ENCODE results near the gene DHRSX.
"Not testable (repeated sequence)": the region's sequence is repeated elsewhere in the genome, so short reads cannot be mapped to it uniquely, and the experiment has no call there.

Gene DHRSX

GRCh38 chrX:2487366-2487765, 13.4 kb downstream of the DHRSX start:
- no peak for TF ChIP-seq CTCF (IDR thresholded peaks at IDR 0.05; ENCODE audit: borderline replicate concordance, insufficient read depth, low read depth, low read length)
- H3K4me3 ChIP-seq (ENCODE audit: low read depth, low read length) = no peak overlapping the region

- H3K4me3 ChIP-seq (ENCODE audit: low read depth, low read length) = no peak overlapping the region
- no peak for TF ChIP-seq CTCF (IDR thresholded peaks at IDR 0.05; ENCODE audit: borderline replicate concordance, insufficient read depth, low read depth, low read length)
Measured at GRCh38 chrX:2486476-2487133, 14.2 kb downstream of the DHRSX start.

- TF ChIP-seq CTCF (IDR thresholded peaks at IDR 0.05; ENCODE audit: borderline replicate concordance, insufficient read depth, low read depth, low read length) = no peak
Measured at GRCh38 chrX:2485789-2486345, 14.9 kb downstream of the DHRSX start.

GRCh38 chrX:2484721-2485648, 15.8 kb downstream of the DHRSX start:
- no peak overlapping the region for H3K4me3 ChIP-seq (ENCODE audit: low read depth, low read length)
- no peak for TF ChIP-seq CTCF (IDR thresholded peaks at IDR 0.05; ENCODE audit: borderline replicate concordance, insufficient read depth, low read depth, low read length)

More at GRCh38 chrX:2485789-2486345, 14.9 kb downstream of the DHRSX start:
- H3K4me3 ChIP-seq (ENCODE audit: low read depth, low read length) = no peak overlapping the region

GRCh38 chrX:2484256-2484655, 16.5 kb downstream of the DHRSX start:
- TF ChIP-seq CTCF (IDR thresholded peaks at IDR 0.05; ENCODE audit: borderline replicate concordance, insufficient read depth, low read depth, low read length) = no peak
- no peak overlapping the region for H3K4me3 ChIP-seq (ENCODE audit: low read depth, low read length)

- no peak for TF ChIP-seq CTCF (IDR thresholded peaks at IDR 0.05; ENCODE audit: borderline replicate concordance, insufficient read depth, low read depth, low read length)
- H3K4me3 ChIP-seq (ENCODE audit: low read depth, low read length) = no peak overlapping the region
Measured at GRCh38 chrX:2483398-2484060, 17.2 kb downstream of the DHRSX start.

- H3K4me3 ChIP-seq (ENCODE audit: low read depth, low read length) = not testable (repeated sequence)
Measured at GRCh38 chrX:2481597-2481996, 19.2 kb downstream of the DHRSX start.

- not testable (repeated sequence) for H3K4me3 ChIP-seq (ENCODE audit: low read depth, low read length)
Measured at GRCh38 chrX:2479982-2480381, 20.8 kb downstream of the DHRSX start.

Data from GM12875 (cell line).